ENCODE measurements around the gene AGAP3.

AGAP3 gene

GRCh38 chr7:151175793-151176311 lies 89.6 kb downstream of the AGAP3 start:
- no peak for TF ChIP-seq CTCF (IDR thresholded peaks at IDR 0.05; ENCODE audit: low read depth, low read length)

GRCh38 chr7:151176401-151176800 lies 90.1 kb downstream of the AGAP3 start:
- TF ChIP-seq CTCF (IDR thresholded peaks at IDR 0.05; ENCODE audit: low read depth, low read length) = no peak
- DNase-seq (ENCODE audit: extremely low read depth, low read depth) = no peak

More at GRCh38 chr7:151175793-151176311, 89.6 kb downstream of the AGAP3 start:
- no peak for DNase-seq (ENCODE audit: extremely low read depth, low read depth)

- no peak for DNase-seq (ENCODE audit: extremely low read depth, low read depth)
- TF ChIP-seq CTCF (IDR thresholded peaks at IDR 0.05; ENCODE audit: low read depth, low read length) = no peak
Measured at GRCh38 chr7:151177310-151177709, 91.0 kb downstream of the AGAP3 start.

- no peak for TF ChIP-seq CTCF (IDR thresholded peaks at IDR 0.05; ENCODE audit: low read depth, low read length)
- no peak for DNase-seq (ENCODE audit: extremely low read depth, low read depth)
Measured at GRCh38 chr7:151178236-151178635, 92.0 kb downstream of the AGAP3 start.

GRCh38 chr7:151178831-151179230 lies 92.6 kb downstream of the AGAP3 start:
- DNase-seq (ENCODE audit: extremely low read depth, low read depth) = no peak
- TF ChIP-seq CTCF (IDR thresholded peaks at IDR 0.05; ENCODE audit: low read depth, low read length) = no peak

- DNase-seq (ENCODE audit: extremely low read depth, low read depth) = no peak
- TF ChIP-seq CTCF (IDR thresholded peaks at IDR 0.05; ENCODE audit: low read depth, low read length) = no peak
Measured at GRCh38 chr7:151179287-151179860, 93.1 kb downstream of the AGAP3 start.

- DNase-seq (ENCODE audit: extremely low read depth, low read depth) = no peak
- no peak for TF ChIP-seq CTCF (IDR thresholded peaks at IDR 0.05; ENCODE audit: low read depth, low read length)
Measured at GRCh38 chr7:151179946-151180345, 93.7 kb downstream of the AGAP3 start.

Data from AG09319 (cell line).